K562 (cell line): ENCODE data around the gene CLCN6. TPM values are rescaled to one million over a fixed set of nuclear protein-coding genes. Genes with fewer than 3 reads are reported as not detected.

Experiments used
- BMI1 ChIP-seq: fragments of 150-350 bp; IDR thresholded peaks from 2 replicates; pipeline ENCODE4 v1.6.1; 2014; ENCODE audit warnings: low read length
- CEBPB ChIP-seq: fragments of 450-650 bp; IDR thresholded peaks from 2 replicates; pipeline ENCODE4 v1.6.1; 2016; ENCODE audit warnings: missing genetic modification characterization, missing compliant biosample characterization
- CREM ChIP-seq: IDR thresholded peaks from 2 replicates; pipeline ENCODE4 v1.6.1; 2014; ENCODE audit warnings: antibody characterized with exemption, low read depth
- E2F3 ChIP-seq: fragments of 250-450 bp; sonication (Bioruptor Pico); IDR thresholded peaks from 2 replicates; pipeline ENCODE4 v1.4.0; 2020; ENCODE audit warnings: mild to moderate bottlenecking
- EHMT2 ChIP-seq: fragments of 450-650 bp; IDR thresholded peaks from 2 replicates; pipeline ENCODE4 v1.6.1; 2018; ENCODE audit warnings: antibody characterized with exemption
- POLR2A ChIP-seq: fragments of 450-650 bp; conservative IDR thresholded peaks from 2 replicates; pipeline ENCODE4 v1.6.1; 2016
- RAD51 ChIP-seq: fragments of 450-650 bp; IDR thresholded peaks from 2 replicates; pipeline ENCODE4 v1.7.1; 2016; ENCODE audit warnings: low read depth, mild to moderate bottlenecking, borderline replicate concordance
- SLC30A9 ChIP-seq: fragments of 250-450 bp; sonication (Bioruptor Pico); IDR thresholded peaks from 2 replicates; pipeline ENCODE4 v1.8.0; 2022; ENCODE audit warnings: mild to moderate bottlenecking, moderate library complexity
- U2AF2 ChIP-seq: fragments of 200-400 bp; formaldehyde crosslinking; optimal IDR thresholded peaks from 2 replicates; pipeline ENCODE3; 2017; ENCODE audit warnings: low read depth, mild to moderate bottlenecking, low read length
- ZFP36 ChIP-seq: fragments of 150-350 bp; IDR thresholded peaks from 2 replicates; pipeline ENCODE4 v1.6.1; 2018; ENCODE audit warnings: low read length, low read depth; ENCODE audit not compliant: partially characterized antibody
- polyA plus RNA-seq, 8 experiments: library from polyadenylated mRNA; depleted of rRNA in 4 of 8; stranded (reverse) in 5 of 8; unstranded in 3 of 8; fragments of >200 nt; fragmentation: Nextera tagmentation in 2 of 8; fragmentation: Illumina TruSeq in 1 of 8; extraction: Ambion mirVana in 2 of 8; extraction: Trizol in 1 of 8; gene quantifications; 2 replicates each; pipeline versions ENCODE4 v1.2.1 to v1.2.3, GENCODE V29; 2011 to 2014; ENCODE audit warnings: inconsistent platforms in 1 of 8, missing spikeins in 1 of 8
- total RNA-seq, 7 experiments: library from RNA; depleted of rRNA in 6 of 7; stranded (reverse); fragments of >200 nt in 6 of 7; fragmentation: Illumina TruSeq in 2 of 7; extraction: Trizol in 2 of 7; gene quantifications; 2 replicates each; pipeline versions ENCODE4 v1.2.1 to v1.2.3, GENCODE V29; 2011 to 2021; ENCODE audit warnings: low replicate concordance in 1 of 7
- TF ChIP-seq, protein P1 (sequence below): fragments of 250-450 bp; sonication (Bioruptor Pico); IDR thresholded peaks from 2 replicates; pipeline ENCODE4 v1.9.0; 2021; ENCODE audit warnings: mild to moderate bottlenecking
- TF ChIP-seq, protein P2 (sequence below): fragments of 200-800 bp; sonication (Bioruptor generic); IDR thresholded peaks from 2 replicates; pipeline ENCODE4 v1.6.1; 2016; ENCODE audit warnings: missing genetic modification characterization, missing compliant biosample characterization
- TF ChIP-seq, protein P3 (sequence below): fragments of 250-450 bp; sonication (Bioruptor Pico); IDR thresholded peaks from 2 replicates; pipeline ENCODE4 v1.8.0; 2022; ENCODE audit warnings: inconsistent platforms, mild to moderate bottlenecking, moderate library complexity, borderline replicate concordance
- TF ChIP-seq, protein P4 (sequence below): conservative IDR thresholded peaks from 2 replicates; pipeline ENCODE4 v1.6.1; 2011; ENCODE audit warnings: low read depth, mild to moderate bottlenecking, low read length; ENCODE audit not compliant: control insufficient read depth
- TF ChIP-seq, protein P5 (sequence below): fragments of 250-450 bp; sonication (Bioruptor Pico); IDR thresholded peaks from 2 replicates; pipeline ENCODE4 v1.4.0; 2020; ENCODE audit warnings: mild to moderate bottlenecking
- TF ChIP-seq, protein P6 (sequence below), 2 experiments: IDR thresholded peaks; 2 replicates each; pipeline ENCODE4 v1.6.1; 2011; ENCODE audit warnings: borderline replicate concordance in 1 of 2, control low read depth in 1 of 2, low read depth in 1 of 2, low read length in 1 of 2, mild to moderate bottlenecking in 1 of 2, mixed read lengths in 1 of 2, moderate library complexity in 1 of 2; ENCODE audit not compliant: insufficient read depth in 1 of 2, insufficient read length in 1 of 2, poor library complexity in 1 of 2, severe bottlenecking in 1 of 2; ENCODE audit errors: extremely low read depth in 1 of 2

CLCN6 gene
- total and polyA plus RNA-seq, 9 of the 15 experiments (the other 6 are each of a cell fraction or from before 2014, with no cell fraction given), result 2.0 to 21.8 (median 13.6) TPM

DNA sequence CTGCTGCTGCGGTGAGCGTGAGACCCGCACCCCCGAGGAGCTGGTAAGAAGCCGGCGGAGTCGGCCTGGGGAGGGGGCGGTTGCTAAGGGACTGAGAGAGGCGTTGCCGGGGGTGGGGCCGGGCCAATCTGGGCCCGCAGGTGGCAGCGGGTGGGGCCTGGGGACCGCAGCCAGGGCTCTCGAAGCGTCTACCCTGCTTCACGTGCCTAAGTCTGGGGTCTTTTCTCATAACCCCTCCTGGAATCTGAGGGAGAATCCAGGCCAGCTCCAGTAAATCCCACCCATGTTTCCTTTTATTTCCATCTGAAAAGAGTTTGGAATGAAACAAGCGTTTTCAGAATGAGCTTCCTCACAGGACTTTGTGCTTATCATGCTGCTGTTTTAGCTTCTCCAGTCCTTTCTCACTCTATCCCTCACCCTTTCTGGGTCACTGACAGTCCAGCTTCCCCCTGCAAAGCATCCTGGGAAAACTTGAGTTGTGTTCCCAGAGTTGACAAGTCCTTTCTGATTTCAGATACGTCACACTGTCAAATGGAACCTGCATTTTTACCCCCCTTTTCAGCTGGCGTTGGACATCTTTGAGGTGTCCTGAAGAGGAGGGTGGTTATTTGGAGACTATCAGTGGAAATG, 431 bp downstream of the CLCN6 start (continued):
- TF ChIP-seq, protein P1, sequence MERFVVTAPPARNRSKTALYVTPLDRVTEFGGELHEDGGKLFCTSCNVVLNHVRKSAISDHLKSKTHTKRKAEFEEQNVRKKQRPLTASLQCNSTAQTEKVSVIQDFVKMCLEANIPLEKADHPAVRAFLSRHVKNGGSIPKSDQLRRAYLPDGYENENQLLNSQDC (CRISPR knock-in tag), result no peak
- TF ChIP-seq, protein P2, sequence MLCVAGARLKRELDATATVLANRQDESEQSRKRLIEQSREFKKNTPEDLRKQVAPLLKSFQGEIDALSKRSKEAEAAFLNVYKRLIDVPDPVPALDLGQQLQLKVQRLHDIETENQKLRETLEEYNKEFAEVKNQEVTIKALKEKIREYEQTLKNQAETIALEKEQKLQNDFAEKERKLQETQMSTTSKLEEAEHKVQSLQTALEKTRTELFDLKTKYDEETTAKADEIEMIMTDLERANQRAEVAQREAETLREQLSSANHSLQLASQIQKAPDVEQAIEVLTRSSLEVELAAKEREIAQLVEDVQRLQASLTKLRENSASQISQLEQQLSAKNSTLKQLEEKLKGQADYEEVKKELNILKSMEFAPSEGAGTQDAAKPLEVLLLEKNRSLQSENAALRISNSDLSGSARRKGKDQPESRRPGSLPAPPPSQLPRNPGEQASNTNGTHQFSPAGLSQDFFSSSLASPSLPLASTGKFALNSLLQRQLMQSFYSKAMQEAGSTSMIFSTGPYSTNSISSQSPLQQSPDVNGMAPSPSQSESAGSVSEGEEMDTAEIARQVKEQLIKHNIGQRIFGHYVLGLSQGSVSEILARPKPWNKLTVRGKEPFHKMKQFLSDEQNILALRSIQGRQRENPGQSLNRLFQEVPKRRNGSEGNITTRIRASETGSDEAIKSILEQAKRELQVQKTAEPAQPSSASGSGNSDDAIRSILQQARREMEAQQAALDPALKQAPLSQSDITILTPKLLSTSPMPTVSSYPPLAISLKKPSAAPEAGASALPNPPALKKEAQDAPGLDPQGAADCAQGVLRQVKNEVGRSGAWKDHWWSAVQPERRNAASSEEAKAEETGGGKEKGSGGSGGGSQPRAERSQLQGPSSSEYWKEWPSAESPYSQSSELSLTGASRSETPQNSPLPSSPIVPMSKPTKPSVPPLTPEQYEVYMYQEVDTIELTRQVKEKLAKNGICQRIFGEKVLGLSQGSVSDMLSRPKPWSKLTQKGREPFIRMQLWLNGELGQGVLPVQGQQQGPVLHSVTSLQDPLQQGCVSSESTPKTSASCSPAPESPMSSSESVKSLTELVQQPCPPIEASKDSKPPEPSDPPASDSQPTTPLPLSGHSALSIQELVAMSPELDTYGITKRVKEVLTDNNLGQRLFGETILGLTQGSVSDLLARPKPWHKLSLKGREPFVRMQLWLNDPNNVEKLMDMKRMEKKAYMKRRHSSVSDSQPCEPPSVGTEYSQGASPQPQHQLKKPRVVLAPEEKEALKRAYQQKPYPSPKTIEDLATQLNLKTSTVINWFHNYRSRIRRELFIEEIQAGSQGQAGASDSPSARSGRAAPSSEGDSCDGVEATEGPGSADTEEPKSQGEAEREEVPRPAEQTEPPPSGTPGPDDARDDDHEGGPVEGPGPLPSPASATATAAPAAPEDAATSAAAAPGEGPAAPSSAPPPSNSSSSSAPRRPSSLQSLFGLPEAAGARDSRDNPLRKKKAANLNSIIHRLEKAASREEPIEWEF (CRISPR knock-in tag), result no peak
- no peak for TF ChIP-seq SLC30A9 (CRISPR knock-in tag)
- TF ChIP-seq U2AF2, result no peak
- TF ChIP-seq, protein P3, sequence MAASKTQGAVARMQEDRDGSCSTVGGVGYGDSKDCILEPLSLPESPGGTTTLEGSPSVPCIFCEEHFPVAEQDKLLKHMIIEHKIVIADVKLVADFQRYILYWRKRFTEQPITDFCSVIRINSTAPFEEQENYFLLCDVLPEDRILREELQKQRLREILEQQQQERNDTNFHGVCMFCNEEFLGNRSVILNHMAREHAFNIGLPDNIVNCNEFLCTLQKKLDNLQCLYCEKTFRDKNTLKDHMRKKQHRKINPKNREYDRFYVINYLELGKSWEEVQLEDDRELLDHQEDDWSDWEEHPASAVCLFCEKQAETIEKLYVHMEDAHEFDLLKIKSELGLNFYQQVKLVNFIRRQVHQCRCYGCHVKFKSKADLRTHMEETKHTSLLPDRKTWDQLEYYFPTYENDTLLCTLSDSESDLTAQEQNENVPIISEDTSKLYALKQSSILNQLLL (CRISPR knock-in tag), result no peak
- no peak for TF ChIP-seq ZFP36
- TF ChIP-seq RAD51, result no peak
- no peak for TF ChIP-seq CEBPB (tag)
- TF ChIP-seq CREM, result 0 out of 2 replicates have a peak, but pooled peaks have one; percentile 15
- TF ChIP-seq, protein P4, sequence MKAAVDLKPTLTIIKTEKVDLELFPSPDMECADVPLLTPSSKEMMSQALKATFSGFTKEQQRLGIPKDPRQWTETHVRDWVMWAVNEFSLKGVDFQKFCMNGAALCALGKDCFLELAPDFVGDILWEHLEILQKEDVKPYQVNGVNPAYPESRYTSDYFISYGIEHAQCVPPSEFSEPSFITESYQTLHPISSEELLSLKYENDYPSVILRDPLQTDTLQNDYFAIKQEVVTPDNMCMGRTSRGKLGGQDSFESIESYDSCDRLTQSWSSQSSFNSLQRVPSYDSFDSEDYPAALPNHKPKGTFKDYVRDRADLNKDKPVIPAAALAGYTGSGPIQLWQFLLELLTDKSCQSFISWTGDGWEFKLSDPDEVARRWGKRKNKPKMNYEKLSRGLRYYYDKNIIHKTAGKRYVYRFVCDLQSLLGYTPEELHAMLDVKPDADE, result peak; percentile 42; the same call in 1 of the 2 replicates
- TF ChIP-seq, protein P5, sequence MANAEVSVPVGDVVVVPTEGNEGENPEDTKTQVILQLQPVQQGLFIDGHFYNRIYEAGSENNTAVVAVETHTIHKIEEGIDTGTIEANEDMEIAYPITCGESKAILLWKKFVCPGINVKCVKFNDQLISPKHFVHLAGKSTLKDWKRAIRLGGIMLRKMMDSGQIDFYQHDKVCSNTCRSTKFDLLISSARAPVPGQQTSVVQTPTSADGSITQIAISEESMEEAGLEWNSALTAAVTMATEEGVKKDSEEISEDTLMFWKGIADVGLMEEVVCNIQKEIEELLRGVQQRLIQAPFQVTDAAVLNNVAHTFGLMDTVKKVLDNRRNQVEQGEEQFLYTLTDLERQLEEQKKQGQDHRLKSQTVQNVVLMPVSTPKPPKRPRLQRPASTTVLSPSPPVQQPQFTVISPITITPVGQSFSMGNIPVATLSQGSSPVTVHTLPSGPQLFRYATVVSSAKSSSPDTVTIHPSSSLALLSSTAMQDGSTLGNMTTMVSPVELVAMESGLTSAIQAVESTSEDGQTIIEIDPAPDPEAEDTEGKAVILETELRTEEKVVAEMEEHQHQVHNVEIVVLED (CRISPR knock-in tag), result no peak
- no peak for TF ChIP-seq E2F3 (CRISPR knock-in tag)
- TF ChIP-seq, protein P6, sequence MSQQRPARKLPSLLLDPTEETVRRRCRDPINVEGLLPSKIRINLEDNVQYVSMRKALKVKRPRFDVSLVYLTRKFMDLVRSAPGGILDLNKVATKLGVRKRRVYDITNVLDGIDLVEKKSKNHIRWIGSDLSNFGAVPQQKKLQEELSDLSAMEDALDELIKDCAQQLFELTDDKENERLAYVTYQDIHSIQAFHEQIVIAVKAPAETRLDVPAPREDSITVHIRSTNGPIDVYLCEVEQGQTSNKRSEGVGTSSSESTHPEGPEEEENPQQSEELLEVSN (IDR thresholded peaks at IDR 0.05; ENCODE audit: borderline replicate concordance in 1 of 2, extremely low read depth in 1 of 2, insufficient read depth in 1 of 2, insufficient read length in 1 of 2, low read depth in 1 of 2, low read length in 1 of 2, poor library complexity in 1 of 2, severe bottlenecking in 1 of 2), result peak in 1 of 2 experiments; percentile 62
- TF ChIP-seq BMI1, result peak; percentile 52; the same call in 1 of the 2 replicates
- no peak for TF ChIP-seq POLR2A
- TF ChIP-seq EHMT2, result no peak
